ENCODE results near the gene PKP4. TPM values are rescaled to one million over a fixed set of nuclear protein-coding genes. Genes with fewer than 3 reads are reported as not detected.

Gene PKP4
- total RNA-seq, 1 donor from 2014 or later = 43.7 TPM

Other genes starting within 250 kb of the PKP4 start
- 0.20 and 0.22 TPM in 2 replicates for gene CCDC148, start 199 bp upstream of the PKP4 start, total RNA-seq